ENCODE data around the gene NMT1.

The NMT1 gene

GRCh38 chr17:45016823-45017222 is 44.3 kb upstream of the NMT1 start:
- TF ChIP-seq SIN3A (IDR thresholded peaks at IDR 0.05; ENCODE audit: borderline replicate concordance, insufficient read depth, low read length) (no peak), TAF1 (IDR thresholded peaks at IDR 0.05; ENCODE audit: borderline replicate concordance, insufficient read depth, low read length) (no peak), FOXP2 (optimal IDR thresholded peaks at IDR 0.05; ENCODE audit: borderline replicate concordance, extremely low read depth, extremely low read length, insufficient read depth) (no peak), REST (IDR thresholded peaks at IDR 0.05; ENCODE audit: insufficient read depth in 1 of 2, low read depth in 2 of 2, low read length in 2 of 2) (no peak), POLR2AphosphoS5 (IDR thresholded peaks at IDR 0.05; ENCODE audit: low read depth, low read length) (no peak)

GRCh38 chr17:45018514-45018847 is 42.6 kb upstream of the NMT1 start:
- TF ChIP-seq POLR2AphosphoS5 (IDR thresholded peaks at IDR 0.05; ENCODE audit: low read depth, low read length), result no peak

GRCh38 chr17:45018848-45019711 is 42.0 kb upstream of the NMT1 start:
- no peak for TF ChIP-seq TAF1 (IDR thresholded peaks at IDR 0.05; ENCODE audit: borderline replicate concordance, insufficient read depth, low read length)
- no peak for TF ChIP-seq REST (IDR thresholded peaks at IDR 0.05; ENCODE audit: insufficient read depth in 1 of 2, low read depth in 2 of 2, low read length in 2 of 2)
- TF ChIP-seq SIN3A (IDR thresholded peaks at IDR 0.05; ENCODE audit: borderline replicate concordance, insufficient read depth, low read length), result no peak
- TF ChIP-seq POLR2AphosphoS5 (IDR thresholded peaks at IDR 0.05; ENCODE audit: low read depth, low read length), result no peak
- no peak for TF ChIP-seq FOXP2 (optimal IDR thresholded peaks at IDR 0.05; ENCODE audit: borderline replicate concordance, extremely low read depth, extremely low read length, insufficient read depth)

GRCh38 chr17:45020354-45021138 is 40.6 kb upstream of the NMT1 start:
- TF ChIP-seq REST (IDR thresholded peaks at IDR 0.05; ENCODE audit: insufficient read depth in 1 of 2, low read depth in 2 of 2, low read length in 2 of 2), result no peak
- TF ChIP-seq POLR2AphosphoS5 (IDR thresholded peaks at IDR 0.05; ENCODE audit: low read depth, low read length), result 0 out of 2 replicates have a peak, but pooled peaks have one; percentile 7
- TF ChIP-seq SIN3A (IDR thresholded peaks at IDR 0.05; ENCODE audit: borderline replicate concordance, insufficient read depth, low read length), result no peak
- no peak for TF ChIP-seq TAF1 (IDR thresholded peaks at IDR 0.05; ENCODE audit: borderline replicate concordance, insufficient read depth, low read length)
- no peak for TF ChIP-seq FOXP2 (optimal IDR thresholded peaks at IDR 0.05; ENCODE audit: borderline replicate concordance, extremely low read depth, extremely low read length, insufficient read depth)

- TF ChIP-seq REST (IDR thresholded peaks at IDR 0.05; ENCODE audit: insufficient read depth in 1 of 2, low read depth in 2 of 2, low read length in 2 of 2) (no peak), POLR2AphosphoS5 (IDR thresholded peaks at IDR 0.05; ENCODE audit: low read depth, low read length) (0 out of 2 replicates have a peak, but pooled peaks have one; percentile 4), FOXP2 (optimal IDR thresholded peaks at IDR 0.05; ENCODE audit: borderline replicate concordance, extremely low read depth, extremely low read length, insufficient read depth) (peak; percentile 29), SIN3A (IDR thresholded peaks at IDR 0.05; ENCODE audit: borderline replicate concordance, insufficient read depth, low read length) (no peak), TAF1 (IDR thresholded peaks at IDR 0.05; ENCODE audit: borderline replicate concordance, insufficient read depth, low read length) (no peak)
Observed at GRCh38 chr17:45021607-45022287, 39.4 kb upstream of the NMT1 start.
